ENCODE results near the gene NPAS2. TPM values are rescaled to one million over a fixed set of nuclear protein-coding genes. Genes with fewer than 3 reads are reported as not detected.
A peak's percentile ranks its signal among the peaks of the same experiment; 100 is the strongest.

The NPAS2 gene
- polyA plus RNA-seq, 5 donors: 26.7 to 39.0 (median 30.3) TPM

GRCh38 chr2:100965596-100965995 lies 145.7 kb downstream of the NPAS2 start:
- DNase-seq: no peak

GRCh38 chr2:100967716-100968115 lies 147.8 kb downstream of the NPAS2 start:
- no peak for DNase-seq

- no peak for DNase-seq
These were observed 148.5 kb downstream of the NPAS2 start for GRCh38 chr2:100968146-100969145.

GRCh38 chr2:100969998-100970397 lies 150.1 kb downstream of the NPAS2 start:
- DNase-seq: no peak

- no peak for DNase-seq
These were observed 151.3 kb downstream of the NPAS2 start for GRCh38 chr2:100971221-100971620.

GRCh38 chr2:100972452-100972851 lies 152.5 kb downstream of the NPAS2 start:
- DNase-seq: no peak

GRCh38 chr2:100974712-100975520 lies 155.0 kb downstream of the NPAS2 start:
- no peak for DNase-seq

- DNase-seq: no peak
These were observed 155.5 kb downstream of the NPAS2 start for GRCh38 chr2:100975521-100975785.

GRCh38 chr2:100976061-100976460 lies 156.1 kb downstream of the NPAS2 start:
- DNase-seq: no peak

- no peak for DNase-seq
These were observed 156.9 kb downstream of the NPAS2 start for GRCh38 chr2:100976645-100977391.

- DNase-seq: no peak
These were observed 157.6 kb downstream of the NPAS2 start for GRCh38 chr2:100977511-100977910.

GRCh38 chr2:100978582-100979191 lies 158.7 kb downstream of the NPAS2 start:
- DNase-seq: no peak

GRCh38 chr2:100980046-100980445 lies 160.1 kb downstream of the NPAS2 start:
- no peak for DNase-seq

GRCh38 chr2:100981011-100981410 lies 161.1 kb downstream of the NPAS2 start:
- DNase-seq: no peak

- no peak for DNase-seq
These were observed 162.5 kb downstream of the NPAS2 start for GRCh38 chr2:100982431-100982861.

GRCh38 chr2:100983201-100983600 lies 163.3 kb downstream of the NPAS2 start:
- no peak for DNase-seq

GRCh38 chr2:100983684-100984310 lies 163.9 kb downstream of the NPAS2 start:
- no peak for DNase-seq

- peak; percentile 44 to 57 for DNase-seq
These were observed 165.0 kb downstream of the NPAS2 start for GRCh38 chr2:100984892-100985307.

- no peak for DNase-seq
These were observed 166.2 kb downstream of the NPAS2 start for GRCh38 chr2:100986157-100986556.

- DNase-seq: no peak
These were observed 167.6 kb downstream of the NPAS2 start for GRCh38 chr2:100987536-100987935.

- no peak for DNase-seq
These were observed 168.0 kb downstream of the NPAS2 start for GRCh38 chr2:100987974-100988373.
